Measurements from ENCODE around the gene EFHC2.

Gene EFHC2

GRCh38 chrX:44274096-44274495 is 69.4 kb downstream of the EFHC2 start:
- Histone ChIP-seq H3K36me3 (replicated peaks in 1 of 2; ENCODE audit: control insufficient read depth in 2 of 2, insufficient read depth in 2 of 2, low read length in 2 of 2) (no peaks in the 10 kb centered on the region), H3K14ac (ENCODE audit: low read length) (no peak overlapping the region), H3K4ac (ENCODE audit: low read length) (no peak overlapping the region), H3K4me2 (ENCODE audit: insufficient read depth, low read length, poor library complexity, severe bottlenecking) (no peak overlapping the region), H3K27ac (replicated peaks; ENCODE audit: low read length) (no peak overlapping the region), H3K4me1 (ENCODE audit: control insufficient read depth in 2 of 2, insufficient read depth in 1 of 2, low read depth in 1 of 2, low read length in 2 of 2) (no peaks in the 10 kb centered on the region), H3K18ac (ENCODE audit: low read length) (no peak overlapping the region), H2AK5ac (ENCODE audit: low read depth, low read length) (no peak overlapping the region), H2BK12ac (ENCODE audit: low read length) (no peak overlapping the region), H3K27me3 (ENCODE audit: control insufficient read depth in 3 of 3, insufficient read depth in 3 of 3, low read depth in 1 of 3, low read length in 3 of 3) (no peaks in the 10 kb centered on the region), H3K9me3 (replicated peaks in 1 of 2; ENCODE audit: control insufficient read depth in 2 of 2, insufficient read depth in 1 of 2, low read depth in 1 of 2, low read length in 2 of 2) (no peaks in the 10 kb centered on the region), H3K23ac (ENCODE audit: low read depth, low read length, poor library complexity) (no peak overlapping the region), H3K9ac (ENCODE audit: low read depth, low read length, poor library complexity) (no peak overlapping the region), H2BK120ac (ENCODE audit: low read depth, low read length) (no peak overlapping the region), H4K8ac (ENCODE audit: low read depth, low read length) (no peak overlapping the region), H2BK5ac (ENCODE audit: low read length) (no peak overlapping the region), H3K4me3 (ENCODE audit: low read length in 2 of 2) (no peak overlapping the region), H3K79me1 (ENCODE audit: low read depth, low read length) (no peaks in the 10 kb centered on the region), H2BK15ac (ENCODE audit: low read length) (no peak overlapping the region), H4K91ac (ENCODE audit: low read depth, low read length, poor library complexity) (no peak overlapping the region), H2AFZ (ENCODE audit: low read length) (no peak overlapping the region)
- no peak for DNase-seq (ENCODE audit: low spot score)

DNA sequence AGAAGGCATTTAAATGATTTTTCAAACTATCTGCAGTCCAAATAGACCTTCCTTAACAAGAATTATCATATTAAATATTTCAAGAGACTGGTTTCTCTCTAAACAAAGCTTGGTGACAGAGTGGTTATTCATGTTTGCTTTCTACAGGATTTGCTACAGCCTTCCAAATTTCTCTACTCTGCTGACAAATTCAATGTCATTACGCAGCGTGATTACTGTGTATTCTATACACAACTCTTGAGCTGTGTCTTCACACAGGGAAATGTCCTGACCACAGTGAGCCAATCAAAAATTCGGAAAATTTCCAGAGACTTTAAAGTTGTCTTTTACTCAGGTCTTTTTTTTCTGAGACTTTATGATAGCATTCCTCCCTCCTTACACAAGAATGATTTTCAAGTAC is 75.6 kb downstream of the EFHC2 start:
- Histone ChIP-seq H2BK12ac (ENCODE audit: low read length) (no peak overlapping the region), H2AFZ (ENCODE audit: low read length) (no peak overlapping the region), H3K14ac (ENCODE audit: low read length) (no peak overlapping the region), H4K91ac (ENCODE audit: low read depth, low read length, poor library complexity) (no peak overlapping the region), H3K18ac (ENCODE audit: low read length) (no peak overlapping the region), H3K9ac (ENCODE audit: low read depth, low read length, poor library complexity) (no peak overlapping the region), H3K9me3 (replicated peaks in 1 of 2; ENCODE audit: control insufficient read depth in 2 of 2, insufficient read depth in 1 of 2, low read depth in 1 of 2, low read length in 2 of 2) (no peaks in the 10 kb centered on the region), H2BK5ac (ENCODE audit: low read length) (no peak overlapping the region), H4K8ac (ENCODE audit: low read depth, low read length) (no peak overlapping the region), H3K79me1 (ENCODE audit: low read depth, low read length) (no peaks in the 10 kb centered on the region), H3K4me3 (ENCODE audit: low read length in 2 of 2) (no peak overlapping the region), H3K23ac (ENCODE audit: low read depth, low read length, poor library complexity) (no peak overlapping the region), H2BK15ac (ENCODE audit: low read length) (no peak overlapping the region), H3K4ac (ENCODE audit: low read length) (no peak overlapping the region), H3K4me1 (ENCODE audit: control insufficient read depth in 2 of 2, insufficient read depth in 1 of 2, low read depth in 1 of 2, low read length in 2 of 2) (no peaks in the 10 kb centered on the region), H3K36me3 (replicated peaks in 1 of 2; ENCODE audit: control insufficient read depth in 2 of 2, insufficient read depth in 2 of 2, low read length in 2 of 2) (no peaks in the 10 kb centered on the region), H2AK5ac (ENCODE audit: low read depth, low read length) (no peak overlapping the region), H2BK120ac (ENCODE audit: low read depth, low read length) (no peak overlapping the region), H3K4me2 (ENCODE audit: insufficient read depth, low read length, poor library complexity, severe bottlenecking) (no peak overlapping the region), H3K27ac (replicated peaks; ENCODE audit: low read length) (no peak overlapping the region), H3K27me3 (ENCODE audit: control insufficient read depth in 3 of 3, insufficient read depth in 3 of 3, low read depth in 1 of 3, low read length in 3 of 3) (no peaks in the 10 kb centered on the region)
- DNase-seq (ENCODE audit: low spot score) = no peak
- no CpG with 5 or more reads among the region's 3 CpGs for WGBS, 2 donors (ENCODE audit: extremely low coverage in 2 of 2, insufficient read length in 2 of 2, insufficient replicate concordance in 1 of 2)

GRCh38 chrX:44267116-44267515 is 76.4 kb downstream of the EFHC2 start:
- H2AFZ ChIP-seq (ENCODE audit: low read length) = no peak overlapping the region
- no peak overlapping the region for H2BK5ac ChIP-seq (ENCODE audit: low read length)
- H4K91ac ChIP-seq (ENCODE audit: low read depth, low read length, poor library complexity) = no peak overlapping the region
- no peak overlapping the region for H3K4ac ChIP-seq (ENCODE audit: low read length)
- no peaks in the 10 kb centered on the region for H3K9me3 ChIP-seq (replicated peaks in 1 of 2; ENCODE audit: control insufficient read depth in 2 of 2, insufficient read depth in 1 of 2, low read depth in 1 of 2, low read length in 2 of 2)
- no peak overlapping the region for H4K8ac ChIP-seq (ENCODE audit: low read depth, low read length)
- WGBS, 2 donors (ENCODE audit: extremely low coverage in 2 of 2, insufficient read length in 2 of 2, insufficient replicate concordance in 1 of 2) = no CpG with 5 or more reads among the region's 2 CpGs
- no peak overlapping the region for H3K14ac ChIP-seq (ENCODE audit: low read length)
- no peak overlapping the region for H2BK120ac ChIP-seq (ENCODE audit: low read depth, low read length)
- no peak overlapping the region for H3K4me2 ChIP-seq (ENCODE audit: insufficient read depth, low read length, poor library complexity, severe bottlenecking)
- no peak overlapping the region for H3K23ac ChIP-seq (ENCODE audit: low read depth, low read length, poor library complexity)
- H3K36me3 ChIP-seq (replicated peaks in 1 of 2; ENCODE audit: control insufficient read depth in 2 of 2, insufficient read depth in 2 of 2, low read length in 2 of 2) = no peaks in the 10 kb centered on the region
- H3K18ac ChIP-seq (ENCODE audit: low read length) = no peak overlapping the region
- H3K9ac ChIP-seq (ENCODE audit: low read depth, low read length, poor library complexity) = no peak overlapping the region
- H3K79me1 ChIP-seq (ENCODE audit: low read depth, low read length) = no peaks in the 10 kb centered on the region
- no peak overlapping the region for H2AK5ac ChIP-seq (ENCODE audit: low read depth, low read length)
- no peak for DNase-seq (ENCODE audit: low spot score)
- no peaks in the 10 kb centered on the region for H3K4me1 ChIP-seq (ENCODE audit: control insufficient read depth in 2 of 2, insufficient read depth in 1 of 2, low read depth in 1 of 2, low read length in 2 of 2)
- no peak overlapping the region for H2BK12ac ChIP-seq (ENCODE audit: low read length)
- no peak overlapping the region for H3K4me3 ChIP-seq (ENCODE audit: low read length in 2 of 2)
- H3K27me3 ChIP-seq (ENCODE audit: control insufficient read depth in 3 of 3, insufficient read depth in 3 of 3, low read depth in 1 of 3, low read length in 3 of 3) = no peaks in the 10 kb centered on the region
- no peak overlapping the region for H3K27ac ChIP-seq (replicated peaks; ENCODE audit: low read length)
- H2BK15ac ChIP-seq (ENCODE audit: low read length) = no peak overlapping the region

DNA sequence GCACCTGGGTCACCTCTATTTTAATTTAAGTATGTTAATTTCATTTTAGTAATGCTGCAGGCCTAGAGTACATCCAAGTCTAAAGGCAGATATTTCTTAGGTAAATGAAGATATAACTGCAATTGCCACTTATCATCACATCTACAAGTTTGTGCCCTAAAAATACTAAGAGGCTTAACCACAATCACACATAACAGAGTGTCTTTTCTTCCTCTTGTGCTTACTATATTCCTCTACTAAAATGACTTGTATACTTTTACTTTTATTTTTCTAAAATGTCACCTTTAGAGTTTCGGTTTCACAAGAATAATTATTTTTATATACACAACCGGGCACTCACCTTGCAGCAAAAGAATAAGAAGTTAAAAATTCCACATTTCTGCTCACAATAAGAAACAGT is 77.9 kb downstream of the EFHC2 start:
- Histone ChIP-seq H3K27me3 (ENCODE audit: control insufficient read depth in 3 of 3, insufficient read depth in 3 of 3, low read depth in 1 of 3, low read length in 3 of 3) (no peaks in the 10 kb centered on the region), H4K8ac (ENCODE audit: low read depth, low read length) (no peak overlapping the region), H2BK120ac (ENCODE audit: low read depth, low read length) (no peak overlapping the region), H3K9me3 (replicated peaks in 1 of 2; ENCODE audit: control insufficient read depth in 2 of 2, insufficient read depth in 1 of 2, low read depth in 1 of 2, low read length in 2 of 2) (no peaks in the 10 kb centered on the region), H2BK12ac (ENCODE audit: low read length) (no peak overlapping the region), H3K27ac (replicated peaks; ENCODE audit: low read length) (no peak overlapping the region), H3K36me3 (replicated peaks in 1 of 2; ENCODE audit: control insufficient read depth in 2 of 2, insufficient read depth in 2 of 2, low read length in 2 of 2) (no peaks in the 10 kb centered on the region), H2AK5ac (ENCODE audit: low read depth, low read length) (no peak overlapping the region), H4K91ac (ENCODE audit: low read depth, low read length, poor library complexity) (no peak overlapping the region), H3K18ac (ENCODE audit: low read length) (no peak overlapping the region), H3K4me1 (ENCODE audit: control insufficient read depth in 2 of 2, insufficient read depth in 1 of 2, low read depth in 1 of 2, low read length in 2 of 2) (no peaks in the 10 kb centered on the region), H3K4me2 (ENCODE audit: insufficient read depth, low read length, poor library complexity, severe bottlenecking) (no peak overlapping the region), H3K79me1 (ENCODE audit: low read depth, low read length) (no peaks in the 10 kb centered on the region), H3K14ac (ENCODE audit: low read length) (no peak overlapping the region), H3K9ac (ENCODE audit: low read depth, low read length, poor library complexity) (no peak overlapping the region), H2AFZ (ENCODE audit: low read length) (no peak overlapping the region), H2BK5ac (ENCODE audit: low read length) (no peak overlapping the region), H3K4me3 (ENCODE audit: low read length in 2 of 2) (no peak overlapping the region), H3K23ac (ENCODE audit: low read depth, low read length, poor library complexity) (no peak overlapping the region), H3K4ac (ENCODE audit: low read length) (no peak overlapping the region), H2BK15ac (ENCODE audit: low read length) (no peak overlapping the region)
- DNase-seq (ENCODE audit: low spot score) = no peak
- no CpG with 5 or more reads among the region's 2 CpGs for WGBS, 2 donors (ENCODE audit: extremely low coverage in 2 of 2, insufficient read length in 2 of 2, insufficient replicate concordance in 1 of 2)

Measured in neuronal stem cell (in vitro differentiated cells).